HG03571 (cell line): ENCODE results near the gene UBAC1.

Experiments
- ATAC-seq: cut with Tn5 transposase; IDR thresholded peaks from one replicate; pipeline ENCODE4 v1.9.1; 2021; ENCODE audit not compliant: unreplicated experiment

The UBAC1 gene

DNA sequence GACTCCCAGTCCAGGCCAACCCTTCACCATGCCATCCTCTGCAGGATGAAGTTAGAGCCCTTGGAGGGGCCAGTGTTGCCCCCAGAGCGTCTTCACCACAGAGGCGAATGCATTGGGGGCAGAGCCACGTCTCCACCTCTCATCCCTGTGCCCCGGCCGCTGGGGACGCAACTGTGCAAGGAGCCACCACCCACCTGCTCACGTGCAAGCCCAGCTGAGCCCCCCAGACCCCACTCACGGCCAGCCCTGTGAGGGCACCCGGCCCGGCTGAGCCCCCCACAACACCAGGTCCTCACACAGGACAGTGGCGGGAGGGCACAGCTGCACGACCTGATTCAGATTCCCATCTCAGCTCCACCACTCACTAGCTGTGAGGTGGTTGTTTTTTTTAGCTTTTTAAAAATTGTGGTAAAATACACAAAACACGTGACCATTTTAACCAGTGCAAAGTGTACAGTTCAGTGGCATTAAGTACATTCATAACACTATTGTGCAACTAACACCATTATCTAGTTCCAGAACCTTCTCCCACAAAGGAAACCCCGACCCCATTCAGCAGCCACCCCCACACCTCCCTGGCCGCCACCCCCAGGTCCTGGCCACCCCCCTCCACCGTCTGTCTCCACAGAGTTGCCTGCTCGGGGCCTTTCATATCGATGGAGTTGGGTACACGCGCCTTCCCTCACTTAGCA, 33.5 kb upstream of the UBAC1 start:
- ATAC-seq = no peak

DNA sequence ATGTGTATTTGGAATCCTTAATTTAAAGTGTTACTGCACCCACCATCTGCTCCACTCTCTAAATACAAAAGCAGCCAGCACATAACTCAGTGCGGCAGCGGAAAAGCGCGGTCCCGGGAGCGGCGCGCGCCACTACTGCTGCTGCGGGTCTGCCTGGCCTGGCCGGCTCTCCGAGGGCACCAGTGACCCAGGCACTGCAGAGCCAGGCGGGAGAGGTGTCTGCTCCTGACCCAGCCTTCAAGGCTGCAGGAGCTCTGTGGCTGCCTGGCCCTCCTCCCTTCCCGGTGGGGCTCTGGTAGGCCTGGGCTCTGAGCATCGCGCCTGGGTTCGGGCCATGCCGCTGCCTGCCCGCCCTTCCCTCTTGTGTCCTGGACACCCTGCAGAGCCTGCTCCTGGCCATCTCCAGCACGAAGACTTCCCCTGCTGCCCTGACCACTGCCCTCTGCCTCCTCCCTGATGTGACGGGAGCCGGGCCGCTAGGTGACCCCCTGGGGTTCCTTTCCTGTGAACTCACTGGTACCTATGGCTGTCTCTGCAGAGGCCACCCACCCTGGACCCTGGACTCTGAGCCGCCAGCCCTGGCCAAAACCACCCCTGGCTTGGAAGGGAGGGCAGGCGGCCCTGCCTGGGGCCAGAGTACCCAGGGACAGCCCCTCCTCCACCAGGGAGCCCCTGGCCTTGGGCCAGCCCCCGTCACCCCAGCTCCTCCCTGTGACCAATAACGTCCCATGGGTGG, 32.8 kb upstream of the UBAC1 start:
- ATAC-seq = no peak

DNA sequence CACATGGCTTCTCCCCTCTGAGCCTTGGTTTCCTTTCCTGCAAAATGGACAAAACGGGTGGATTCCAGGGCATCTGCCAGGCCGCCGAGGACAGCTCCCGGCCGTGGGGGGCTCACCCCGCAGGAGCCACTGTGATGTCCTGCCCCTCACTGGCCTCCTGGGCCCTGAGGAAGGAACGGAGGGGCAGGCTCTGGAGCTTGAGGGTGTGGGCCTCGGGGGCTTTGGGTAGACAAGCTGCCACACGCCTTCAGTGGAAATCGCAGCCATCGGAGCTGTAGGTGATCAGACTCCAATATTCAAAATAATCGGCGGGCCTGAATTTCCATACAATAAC, 32.2 kb upstream of the UBAC1 start:
- no peak for ATAC-seq

DNA sequence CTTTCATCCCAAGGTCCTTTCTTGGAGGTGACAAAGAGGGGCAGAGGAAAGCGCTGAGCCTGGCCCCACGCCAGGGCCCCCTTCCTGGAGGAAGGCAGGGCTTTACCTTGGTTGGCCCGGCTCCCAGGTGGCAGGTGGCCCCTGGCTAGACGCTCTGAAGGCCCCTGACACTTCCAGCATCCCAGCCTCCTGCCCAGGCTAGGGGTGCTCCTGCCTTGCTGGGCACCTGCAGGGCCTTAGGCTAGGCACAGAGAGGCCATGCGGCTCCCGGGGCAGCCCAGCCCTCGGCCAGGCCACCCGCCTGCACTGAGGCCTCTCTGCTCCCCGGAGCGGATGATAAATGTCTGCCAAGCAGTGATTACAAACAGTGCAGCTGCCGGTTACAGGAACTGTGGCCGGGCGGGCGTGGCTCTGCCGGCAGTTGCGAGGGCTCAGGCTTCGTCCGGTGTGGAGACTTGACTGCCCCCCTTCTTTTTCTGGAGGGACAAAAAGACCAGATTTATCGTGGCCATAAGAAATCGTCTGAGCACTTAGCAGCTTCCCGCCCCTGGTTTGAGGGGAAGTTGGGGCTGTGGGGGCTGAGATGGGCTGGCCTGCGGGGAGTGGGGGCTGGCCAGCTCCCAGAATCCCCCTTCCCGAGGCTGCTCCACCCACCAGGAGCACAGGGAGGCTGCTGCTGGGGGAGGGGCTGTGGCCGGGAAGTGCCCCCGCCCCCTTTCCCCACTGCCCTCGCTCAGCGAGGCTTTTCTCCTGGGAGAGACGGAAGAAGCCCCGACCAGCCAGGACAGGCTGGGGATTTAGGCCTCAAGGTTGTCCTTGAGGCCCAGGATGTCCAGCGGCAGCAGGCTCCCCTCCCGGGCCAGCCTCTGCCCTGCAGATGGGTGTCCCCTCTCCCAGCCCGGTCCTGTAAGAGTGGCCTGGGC, 31.6 kb upstream of the UBAC1 start:
- no peak for ATAC-seq

DNA sequence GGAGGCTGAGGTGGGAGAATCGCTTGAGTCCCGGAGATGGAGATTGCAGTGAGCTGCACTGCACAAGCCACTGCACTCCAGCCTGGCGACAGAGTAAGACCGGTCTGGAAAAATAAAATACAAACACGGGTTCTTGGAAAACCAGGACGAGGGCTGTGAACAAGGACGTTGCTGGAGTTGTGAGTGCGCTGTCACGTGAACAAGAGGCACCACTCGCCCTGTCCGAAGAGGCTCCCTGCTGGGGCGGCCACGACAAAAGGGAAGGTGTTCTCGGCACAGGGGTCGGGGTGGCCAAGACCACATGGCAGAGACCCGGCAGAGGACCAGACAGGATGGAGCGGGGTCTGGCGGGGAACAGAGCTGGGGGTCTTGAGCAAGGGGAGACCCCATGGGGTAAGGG, 30.6 kb upstream of the UBAC1 start:
- no peak for ATAC-seq

DNA sequence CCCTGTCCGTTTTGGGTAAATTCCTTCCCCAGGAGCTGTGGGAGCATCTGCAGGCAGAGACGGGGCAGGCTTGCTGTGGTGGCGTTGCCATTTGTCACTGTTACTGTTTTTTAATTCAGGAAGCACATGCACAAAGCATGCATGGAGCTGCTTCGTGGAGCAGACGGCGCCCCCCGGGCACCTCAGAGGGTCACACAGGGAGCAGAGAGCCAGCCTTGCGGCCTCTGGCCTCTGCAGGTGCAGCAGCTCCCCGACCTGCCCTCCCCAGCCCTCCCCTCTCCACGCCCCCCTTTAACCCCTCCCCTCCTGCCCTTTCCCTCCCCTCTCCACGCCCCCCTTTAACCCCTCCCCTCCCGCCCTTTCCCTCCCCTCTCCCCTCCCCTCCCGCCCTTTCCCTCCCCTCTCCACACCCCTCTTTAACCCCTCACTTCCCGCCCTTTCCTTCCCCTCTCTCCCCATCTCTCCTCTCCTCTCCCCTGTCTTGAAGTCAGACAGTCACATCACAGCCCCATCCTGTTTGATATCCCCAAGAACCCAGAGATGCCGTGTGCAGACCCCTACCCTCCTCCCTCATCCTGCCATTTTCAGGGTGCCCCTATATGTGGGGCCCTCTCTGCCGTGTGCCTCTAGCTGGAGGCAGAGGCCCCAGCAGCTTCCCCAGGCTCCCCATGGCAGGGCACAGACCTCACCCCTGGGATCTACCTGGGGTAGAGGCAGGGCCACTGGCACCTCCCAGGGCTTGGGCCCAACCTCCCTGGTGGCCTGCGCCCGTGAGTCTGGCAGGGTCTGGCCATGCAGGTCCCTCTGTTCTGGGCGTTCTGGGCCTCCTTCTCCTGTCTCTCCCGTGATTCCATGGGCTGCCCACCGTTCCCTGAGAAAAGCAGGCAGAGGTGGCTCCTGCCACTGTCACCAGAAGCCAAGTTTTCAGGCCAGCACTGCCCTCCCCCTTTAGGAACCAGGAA, 29.6 kb upstream of the UBAC1 start:
- no peak for ATAC-seq

DNA sequence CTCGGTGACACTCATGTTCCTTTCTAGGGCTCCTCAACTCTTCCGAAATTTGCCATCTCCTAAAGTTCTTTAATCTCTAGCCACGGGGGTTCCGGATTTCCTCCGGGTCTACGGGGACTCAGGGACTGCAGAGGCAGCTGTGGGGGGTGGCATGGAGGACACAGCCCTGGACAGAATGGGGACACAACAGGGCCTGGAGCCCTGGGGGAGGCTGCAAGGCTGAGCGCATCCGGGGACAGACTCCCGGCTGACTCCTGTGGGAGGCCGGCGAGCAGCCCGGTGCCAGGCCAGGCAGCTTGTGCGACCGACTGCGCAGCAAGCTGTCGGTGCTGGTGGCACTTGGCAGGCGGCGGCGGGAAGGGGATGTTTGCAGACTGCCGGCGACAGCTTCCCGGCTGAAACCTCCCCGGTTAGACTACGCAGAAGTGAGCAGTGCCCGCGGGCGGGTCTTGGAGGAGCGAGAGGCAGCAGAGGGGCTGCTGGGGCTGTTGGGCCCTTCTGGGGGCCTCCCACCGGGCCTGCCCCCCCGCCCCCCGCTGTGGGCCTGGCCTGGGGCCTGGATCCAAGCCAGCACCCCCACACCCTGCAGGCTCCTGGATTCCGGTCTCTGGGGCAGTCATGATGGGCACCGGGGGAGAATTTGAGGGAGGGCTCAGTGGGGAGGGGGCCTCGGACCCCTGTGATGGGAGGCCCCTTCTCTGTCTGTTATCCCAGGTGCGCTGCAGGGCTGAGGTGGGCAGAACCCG, 28.7 kb upstream of the UBAC1 start:
- ATAC-seq = no peak

DNA sequence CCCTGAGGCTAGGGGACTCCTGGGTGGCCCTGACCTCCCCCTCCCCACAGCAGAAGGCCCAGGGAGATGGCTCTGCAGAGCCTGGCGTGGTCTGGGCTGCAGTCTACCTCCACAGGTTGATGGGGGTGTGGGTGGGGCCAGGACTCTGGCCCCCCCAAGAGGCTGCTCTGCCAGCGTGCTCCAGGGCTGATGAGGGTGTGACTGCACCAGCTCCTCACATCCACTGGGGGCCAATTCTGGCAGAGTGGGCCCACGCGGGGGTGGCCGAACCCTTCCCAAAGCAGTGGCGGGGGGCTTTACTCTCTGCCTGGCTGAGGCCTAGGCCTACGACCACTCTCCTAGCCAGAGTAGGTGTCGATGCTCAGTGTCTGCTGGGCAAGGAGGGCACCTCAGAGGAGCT, 28.0 kb upstream of the UBAC1 start:
- no peak for ATAC-seq

DNA sequence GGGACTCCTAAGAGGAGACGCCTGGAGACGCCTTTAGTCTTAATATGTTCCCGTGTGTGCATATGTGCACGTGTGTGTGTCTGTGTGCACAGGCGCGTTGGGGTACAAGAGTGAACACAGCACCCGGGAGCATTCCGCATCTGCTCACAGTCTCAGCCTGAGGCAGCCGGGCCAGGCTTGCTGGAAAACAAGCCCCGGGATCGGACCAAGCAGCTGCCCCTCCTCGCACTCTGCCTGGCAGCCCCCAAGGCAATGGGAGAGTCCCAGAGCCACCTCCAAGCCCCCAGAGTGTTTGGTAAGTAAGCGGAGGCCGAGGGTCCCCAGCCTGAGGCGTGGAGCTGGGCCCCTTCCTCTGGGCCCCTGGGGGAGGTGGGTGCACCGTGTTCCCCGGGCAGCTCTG, 27.3 kb upstream of the UBAC1 start:
- ATAC-seq = no peak

DNA sequence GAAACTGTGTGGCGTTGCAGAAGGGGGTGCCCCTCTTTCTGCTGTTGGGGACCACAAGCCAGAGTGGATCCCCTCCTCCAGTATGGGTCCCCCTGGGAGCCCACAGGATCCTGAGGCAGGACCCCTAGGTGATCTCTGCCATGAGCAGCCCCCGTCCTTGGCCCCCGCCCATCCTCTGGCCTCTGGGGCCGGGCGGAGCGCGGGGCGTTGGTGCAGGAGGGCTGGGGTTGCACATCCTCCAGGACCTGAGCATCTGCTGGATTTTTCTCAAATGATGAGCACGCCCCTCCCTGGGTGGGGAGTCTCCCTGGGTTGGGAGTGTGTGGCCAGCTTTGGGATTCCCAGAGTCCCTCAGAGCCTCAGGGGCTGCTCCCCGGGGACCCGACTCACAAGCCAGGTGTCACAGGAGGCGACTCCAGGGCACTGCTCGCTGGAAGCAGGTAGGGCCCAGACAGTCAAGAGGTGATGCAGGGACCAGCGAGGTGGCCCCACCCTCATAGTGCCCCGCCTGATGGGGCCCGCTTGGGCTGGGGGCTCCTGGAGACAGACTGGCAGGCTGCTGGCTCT, 26.7 kb upstream of the UBAC1 start:
- ATAC-seq = no peak

DNA sequence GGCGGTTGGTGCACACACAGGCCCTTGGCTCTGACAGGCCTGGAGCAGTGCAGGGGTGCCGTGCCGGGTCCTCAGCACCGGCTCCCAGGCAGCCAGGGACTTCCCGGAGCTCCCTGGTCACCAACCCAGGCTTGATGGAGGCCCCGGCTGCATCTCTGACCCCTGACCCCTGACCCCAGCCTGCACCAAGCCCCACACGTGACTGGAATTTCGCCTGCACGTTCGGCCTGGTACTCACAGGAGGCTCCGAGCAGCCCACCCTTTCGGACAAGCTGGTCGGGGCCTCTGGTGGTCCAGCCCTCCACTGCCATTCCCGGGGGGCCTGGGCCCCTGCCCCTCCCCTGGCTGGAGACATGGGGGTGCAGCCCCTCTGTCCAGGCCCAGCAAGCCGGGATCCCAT, 25.4 kb upstream of the UBAC1 start:
- ATAC-seq = no peak

DNA sequence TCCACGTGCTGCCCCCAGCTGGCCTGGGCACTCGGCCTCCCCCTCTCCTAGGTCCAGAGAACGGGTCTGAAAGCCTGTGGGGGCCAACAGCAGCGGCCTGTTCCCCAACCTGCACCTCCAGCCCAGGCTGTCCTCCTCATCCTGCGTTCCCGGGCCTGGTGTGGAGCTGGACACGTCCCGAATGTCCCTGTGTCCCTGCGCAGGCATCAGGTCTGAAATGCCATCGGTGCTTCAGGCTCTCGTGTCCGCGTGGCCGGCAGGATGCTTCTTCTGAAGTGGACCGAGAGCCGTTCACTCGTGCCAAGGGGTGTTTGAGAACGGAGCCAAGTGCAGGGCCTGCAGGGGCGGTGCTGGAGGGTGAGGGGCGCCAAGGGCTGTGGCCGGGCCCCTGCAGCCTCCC, 24.7 kb upstream of the UBAC1 start:
- no peak for ATAC-seq

DNA sequence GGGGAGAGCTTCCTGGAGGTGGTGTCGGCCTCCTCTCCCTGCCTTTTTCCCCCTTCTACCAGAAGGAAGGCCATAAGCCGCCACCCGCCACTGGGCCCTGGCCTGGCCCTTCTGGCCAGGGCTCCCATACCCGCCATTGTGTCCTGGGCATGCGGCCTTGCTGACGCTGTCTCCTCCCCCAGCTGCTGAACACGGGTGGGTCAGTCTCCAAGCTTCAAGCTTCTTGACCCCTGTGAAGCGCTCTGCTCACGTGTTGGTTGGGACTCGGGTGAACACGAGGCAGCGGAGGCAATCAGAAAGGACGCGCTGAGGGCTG, 24.2 kb upstream of the UBAC1 start:
- ATAC-seq = no peak

DNA sequence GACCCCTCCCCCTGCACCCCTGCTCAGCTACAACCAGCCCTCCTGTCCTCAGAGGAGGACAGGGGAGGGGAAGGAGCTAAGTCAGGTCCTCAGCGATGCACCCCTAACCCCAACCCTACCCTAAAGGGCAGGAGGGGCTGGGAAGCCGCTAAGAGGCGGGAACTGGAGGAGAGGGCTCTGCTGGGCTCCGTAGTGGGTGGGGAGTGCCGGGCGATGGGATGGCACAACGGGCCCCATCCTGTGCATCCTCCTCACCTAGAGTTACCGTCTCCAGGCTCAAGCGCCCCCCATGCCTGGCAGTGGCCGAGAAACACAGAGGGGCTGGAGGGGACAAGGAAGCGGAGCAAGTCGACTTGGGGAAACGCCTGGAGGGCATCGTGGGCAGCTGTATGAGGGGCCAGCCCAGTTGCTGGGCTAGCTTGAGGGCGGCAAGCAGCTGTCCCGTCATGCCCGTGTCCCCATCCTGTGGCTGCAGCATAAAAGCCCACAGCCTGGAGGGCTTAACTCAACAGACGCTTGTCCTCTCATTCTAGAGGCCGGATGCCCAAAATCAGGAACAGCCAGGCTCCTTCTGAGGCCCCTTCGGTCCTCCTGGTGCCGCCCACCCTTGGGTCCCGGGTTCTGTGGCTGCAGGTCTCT, 23.0 kb upstream of the UBAC1 start:
- no peak for ATAC-seq

DNA sequence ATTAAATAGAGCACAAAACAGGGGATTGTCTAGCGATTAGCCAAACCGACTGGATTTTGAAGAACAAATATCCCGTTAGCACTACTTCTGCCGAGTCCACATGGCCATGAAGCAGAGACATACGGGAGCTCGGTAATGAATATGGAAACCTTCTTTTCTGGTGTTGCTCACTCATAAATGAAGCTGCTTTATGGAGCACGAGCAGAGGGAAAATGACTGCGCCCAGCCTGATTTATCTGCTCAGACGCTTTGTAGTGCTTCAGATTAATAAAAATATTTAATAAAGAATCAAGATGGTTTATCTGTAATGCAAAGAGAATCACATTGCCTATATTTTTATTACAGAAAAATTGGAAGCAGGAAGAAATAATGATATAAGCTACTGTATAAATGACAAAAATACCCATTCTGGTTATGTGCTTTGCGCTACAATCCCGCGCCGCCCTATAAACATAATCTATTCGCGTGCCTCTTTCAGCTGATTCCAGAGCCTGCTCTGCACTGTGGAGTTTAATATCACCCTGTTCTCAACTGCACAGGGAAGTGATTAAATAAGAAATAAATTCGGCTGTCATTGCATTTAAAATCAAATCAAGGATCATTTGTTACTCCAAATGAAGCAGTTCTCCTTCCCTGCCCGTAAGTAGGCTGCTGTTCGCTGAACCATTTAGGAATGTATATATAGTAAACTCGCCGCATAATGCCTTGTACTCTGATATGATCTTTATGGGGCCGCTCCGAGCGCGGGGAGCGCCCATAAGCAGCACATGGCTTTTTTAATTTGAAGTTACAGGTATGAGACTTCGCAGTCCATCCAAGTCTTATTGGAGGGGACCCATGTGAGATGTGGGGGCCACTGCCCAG, 22.3 kb upstream of the UBAC1 start:
- ATAC-seq = no peak

DNA sequence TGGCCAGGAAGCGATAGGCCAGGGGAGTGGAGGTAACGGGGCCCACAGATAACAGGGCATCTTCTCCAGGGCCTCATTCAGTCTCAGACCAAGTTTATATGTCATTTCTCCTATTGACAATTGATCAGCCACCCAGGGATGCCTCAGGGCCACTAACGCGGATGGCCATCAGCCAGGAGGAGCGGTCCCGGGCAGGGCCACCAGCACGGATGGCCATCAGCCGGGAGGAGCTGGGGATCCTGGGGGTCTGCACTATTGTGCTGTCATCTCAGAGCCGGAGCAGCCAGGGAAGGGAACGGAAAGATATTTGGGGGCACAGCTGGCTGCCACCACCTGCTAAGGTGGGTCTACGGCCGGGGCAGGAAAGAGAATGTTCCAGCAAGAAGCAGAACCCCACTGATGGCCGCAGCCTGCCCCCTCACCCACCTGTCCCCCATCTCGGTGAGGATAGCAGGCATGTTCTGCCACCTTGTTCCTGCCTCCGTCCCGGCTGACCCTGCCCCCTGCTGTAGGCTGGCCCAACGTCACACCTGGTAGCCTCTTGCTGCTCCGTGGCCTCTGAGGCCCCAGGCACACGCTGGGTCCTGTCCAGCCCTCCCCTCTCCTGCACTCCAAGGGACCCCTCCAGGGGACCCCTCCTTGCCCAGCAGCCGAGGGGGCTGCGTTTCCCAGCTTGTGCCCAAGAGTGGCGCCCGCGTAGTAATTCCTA, 21.5 kb upstream of the UBAC1 start:
- ATAC-seq = no peak

DNA sequence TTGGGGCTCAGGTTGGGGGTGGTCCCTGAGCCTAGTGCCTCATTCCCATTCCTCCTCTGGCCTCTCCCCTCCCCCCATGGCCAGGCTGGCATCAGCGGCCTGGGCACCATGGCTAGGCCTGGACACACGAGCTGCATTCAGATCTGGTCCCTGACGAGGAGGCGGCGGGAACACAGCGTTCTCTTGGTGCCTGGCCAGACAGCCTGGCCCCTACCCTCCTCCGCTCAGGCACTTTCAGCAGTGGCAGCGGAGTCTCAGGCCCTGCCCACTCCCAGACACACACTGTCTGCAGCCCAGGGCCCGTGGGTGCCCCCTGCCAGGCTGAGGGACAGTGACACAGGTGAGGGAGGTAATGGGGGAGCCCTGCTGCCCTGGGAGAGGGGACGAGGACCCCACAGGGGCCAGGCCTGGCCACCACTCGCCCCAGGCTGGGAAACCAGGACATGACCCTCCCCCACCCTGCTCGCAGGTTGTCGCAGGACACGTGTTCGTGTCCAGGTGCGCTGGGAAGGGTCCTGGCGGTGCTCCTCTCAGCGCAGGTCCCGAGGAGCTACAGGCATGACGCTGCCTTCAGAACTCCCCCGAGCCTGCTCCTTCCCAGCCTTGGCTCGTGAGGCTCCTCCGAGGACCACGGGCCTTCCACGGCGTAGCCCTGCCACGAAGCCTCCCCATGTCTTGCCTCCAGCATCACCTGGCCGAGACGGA, 19.9 kb upstream of the UBAC1 start:
- no peak for ATAC-seq
